IMR-90 (cell line): ENCODE results near the gene TMEM170B. TPM values are rescaled to one million over a fixed set of nuclear protein-coding genes. Genes with fewer than 3 reads are reported as not detected.
"Not testable (repeated sequence)": the region's sequence is repeated elsewhere in the genome, so short reads cannot be mapped to it uniquely, and the experiment has no call there.

Experiments
- ATAC-seq: fragments of 200-7000 bp; cut with Tn5 transposase; 2 replicates; pipeline ENCODE4 v1.9.1; 2020; ENCODE audit warnings: low read depth, mild to moderate bottlenecking, moderate library complexity
- BruUV-seq: library from RNA; stranded (reverse); fragments of 400-500 nt; replicated peaks from 2 replicates; lab custom pipeline; 2021; lab: Mats Ljungman, UMichigan
- CTCF ChIA-PET: fragments of 300-600 bp; formaldehyde crosslinking; extraction: SDS; loops from one replicate; lab custom pipeline; 2021; ENCODE audit warnings: antibody characterized with exemption; lab: Yijun Ruan, JAX
- POLR2A ChIA-PET: fragments of 300-600 bp; sonication (Branson Sonifier 250); formaldehyde crosslinking; loops from one replicate; lab custom pipeline; 2022; ENCODE audit warnings: antibody characterized with exemption; ENCODE audit not compliant: unreplicated experiment; lab: Charles Lee
- DNase-seq: peaks from one replicate; pipeline ENCODE4 v3.0.0; 2013
- H2AFZ ChIP-seq: replicated peaks from 2 replicates; pipeline ENCODE3; 2013; ENCODE audit warnings: low read length, mild to moderate bottlenecking; ENCODE audit not compliant: poor library complexity
- H2AK5ac ChIP-seq: 2 replicates; pipeline ENCODE4 v1.6.1; 2013; ENCODE audit warnings: low read depth, low read length, inconsistent platforms
- H2AK9ac ChIP-seq: replicated peaks from 2 replicates; pipeline ENCODE3; 2013; ENCODE audit warnings: mild to moderate bottlenecking, low read depth, low read length, moderate library complexity; ENCODE audit not compliant: poor library complexity
- H2BK120ac ChIP-seq: 2 replicates; pipeline ENCODE4 v1.6.1; 2013; ENCODE audit warnings: low read depth, low read length, inconsistent platforms
- H2BK15ac ChIP-seq: 3 replicates; pipeline ENCODE4 v1.6.1; 2013; ENCODE audit warnings: low read depth, low read length, inconsistent platforms
- H2BK20ac ChIP-seq: 2 replicates; pipeline ENCODE4 v1.6.1; 2013; ENCODE audit warnings: low read depth, mild to moderate bottlenecking, inconsistent platforms, low read length, moderate library complexity
- H2BK5ac ChIP-seq: 2 replicates; pipeline ENCODE4 v1.6.1; 2013; ENCODE audit warnings: mild to moderate bottlenecking, low read depth, low read length, inconsistent platforms; ENCODE audit not compliant: poor library complexity, severe bottlenecking
- H3K14ac ChIP-seq: replicated peaks from 2 replicates; pipeline ENCODE4 v1.6.1; 2013; ENCODE audit warnings: low read depth, low read length, inconsistent platforms
- H3K18ac ChIP-seq: 2 replicates; pipeline ENCODE4 v1.6.1; 2013; ENCODE audit warnings: low read depth, low read length, control low read depth
- H3K23ac ChIP-seq: 2 replicates; pipeline ENCODE4 v1.6.1; 2013; ENCODE audit warnings: low read depth, low read length, inconsistent platforms
- H3K27ac ChIP-seq: 2 replicates; pipeline ENCODE4 v1.5.1; 2013; ENCODE audit warnings: mild to moderate bottlenecking, control low read depth, low read length; ENCODE audit not compliant: insufficient read depth
- H3K27me3 ChIP-seq: 2 replicates; pipeline ENCODE4 v1.6.1; 2013; ENCODE audit warnings: low read length; ENCODE audit not compliant: control insufficient read depth, insufficient read depth
- H3K36me3 ChIP-seq: 2 replicates; pipeline ENCODE4 v1.6.1; 2013; ENCODE audit warnings: low read length, mixed read lengths; ENCODE audit not compliant: control insufficient read depth, insufficient read depth
- H3K4ac ChIP-seq: 2 replicates; pipeline ENCODE4 v1.6.1; 2013; ENCODE audit warnings: low read depth, low read length, inconsistent platforms
- H3K4me1 ChIP-seq: 2 replicates; pipeline ENCODE4 v1.6.1; 2013; ENCODE audit warnings: low read length, mixed read lengths; ENCODE audit not compliant: control insufficient read depth, insufficient read depth
- H3K4me2 ChIP-seq: 2 replicates; pipeline ENCODE4 v1.6.1; 2013; ENCODE audit warnings: low read depth, mild to moderate bottlenecking, control low read depth, low read length, moderate library complexity
- H3K4me3 ChIP-seq: 2 replicates; pipeline ENCODE4 v1.5.1; 2013; ENCODE audit warnings: low read depth, mild to moderate bottlenecking, control low read depth, low read length, moderate library complexity; ENCODE audit not compliant: insufficient read depth
- H3K56ac ChIP-seq: 2 replicates; pipeline ENCODE4 v1.6.1; 2013; ENCODE audit warnings: low read length, inconsistent platforms; ENCODE audit not compliant: insufficient read depth; ENCODE audit errors: extremely low read depth
- H3K79me1 ChIP-seq, 2 experiments: 2 replicates each; pipeline ENCODE4 v1.6.1; 2013; ENCODE audit warnings: low read length in 2 of 2, inconsistent platforms in 1 of 2, low read depth in 1 of 2
- H3K9ac ChIP-seq: 2 replicates; pipeline ENCODE4 v1.6.1; 2013; ENCODE audit warnings: low read depth, low read length, control low read depth
- H3K9me1 ChIP-seq: 2 replicates; pipeline ENCODE4 v1.6.1; 2013; ENCODE audit warnings: low read length, inconsistent platforms; ENCODE audit not compliant: insufficient read depth
- H3K9me3 ChIP-seq: 2 replicates; pipeline ENCODE4 v1.6.1; 2013; ENCODE audit warnings: low read length; ENCODE audit not compliant: control insufficient read depth, insufficient read depth
- H4K20me1 ChIP-seq: 2 replicates; pipeline ENCODE4 v1.6.1; 2013; ENCODE audit warnings: low read length, inconsistent platforms; ENCODE audit not compliant: insufficient read depth
- H4K5ac ChIP-seq: 2 replicates; pipeline ENCODE4 v1.6.1; 2013; ENCODE audit warnings: mild to moderate bottlenecking, low read depth, low read length, control low read depth
- H4K8ac ChIP-seq, 2 experiments: 2 replicates each; pipeline ENCODE4 v1.6.1; 2013; ENCODE audit warnings: low read depth in 2 of 2, low read length in 2 of 2, control low read depth in 1 of 2, inconsistent platforms in 1 of 2
- H4K91ac ChIP-seq: 2 replicates; pipeline ENCODE4 v1.6.1; 2013; ENCODE audit warnings: low read depth, low read length, inconsistent platforms; ENCODE audit not compliant: insufficient read depth
- WGBS, 2 experiments: methylation state at CpG; one replicate each; pipeline versions ENCODE4 v1.1.5 to v1.1.7; 2013; ENCODE audit warnings: missing lambda C conversion rate in 2 of 2; ENCODE audit not compliant: insufficient read length in 1 of 2; ENCODE audit errors: extremely low coverage in 2 of 2; 5-methylcytosine and 5-hydroxymethylcytosine counted together
- dilution Hi-C: fragments of 300-500 bp; cut with HindIII; formaldehyde crosslinking; loops from one replicate; pipeline ENCODE4 v1.14.3; 2018; ENCODE audit warnings: low sequenced_read_pairs; ENCODE audit not compliant: unreplicated experiment
- in situ Hi-C: fragments of 300-500 bp; cut with MboI; formaldehyde crosslinking; loops from 3 replicates; pipeline ENCODE4 v1.14.3; 2019; ENCODE audit warnings: low sequenced_read_pairs, inconsistent platforms, mixed read lengths
- intact Hi-C: fragments of 100-400 bp; cut with micrococcal nuclease; formaldehyde crosslinking; loops from 2 replicates; pipeline ENCODE4 v1.10.0; 2022
- polyA plus RNA-seq, 3 experiments: library from polyadenylated mRNA; depleted of rRNA; stranded (reverse); fragments of >200 nt; gene quantifications; 2 replicates each; pipeline ENCODE4 v1.2.3, GENCODE V29; 2012; ENCODE audit warnings: low replicate concordance in 1 of 3
- total RNA-seq: library from RNA; depleted of rRNA; stranded (reverse); fragments of >200 nt; gene quantifications from 2 replicates; pipeline ENCODE4 v1.2.3, GENCODE V29; 2012

TMEM170B gene
- total and polyA plus RNA-seq, 2 of the 4 experiments (the other 2 are of a cell fraction) = 0.10 to 0.18 TPM

GRCh38 chr6:11548578-11548977 is 11.0 kb downstream of the TMEM170B start:
- dilution Hi-C loops, H2BK20ac ChIP-seq, H2AK5ac ChIP-seq, H2BK15ac ChIP-seq, H4K8ac ChIP-seq, ATAC-seq, H3K79me1 ChIP-seq, H3K18ac ChIP-seq, H3K9ac ChIP-seq, BruUV-seq, H4K5ac ChIP-seq, H2BK120ac ChIP-seq, H2AFZ ChIP-seq, H3K27ac ChIP-seq, DNase-seq, POLR2A ChIA-PET, H4K91ac ChIP-seq, intact Hi-C loops, H2BK5ac ChIP-seq, H3K36me3 ChIP-seq, H3K4me1 ChIP-seq, H3K14ac ChIP-seq, H3K4me3 ChIP-seq, H3K9me1 ChIP-seq, in situ Hi-C loops, H3K4ac ChIP-seq, H3K27me3 ChIP-seq, H3K4me2 ChIP-seq, CTCF ChIA-PET, H3K23ac ChIP-seq, H3K9me3 ChIP-seq, H2AK9ac ChIP-seq, H4K20me1 ChIP-seq, H3K56ac ChIP-seq: not testable (repeated sequence)
- no CpG with 5 or more reads among the region's 4 CpGs for WGBS, 2 experiments
